Left ventricle myocardium inferior (tissue), 1 donor: ENCODE results near the gene CRK. TPM values are rescaled to one million over a fixed set of nuclear protein-coding genes. Genes with fewer than 3 reads are reported as not detected.

ENCODE experiments used
- DNase-seq: peaks from one replicate; pipeline ENCODE4 v3.0.0-alpha.2; 2020
- H3K27ac ChIP-seq: fragments of 200-600 bp; replicated peaks from 2 replicates; pipeline ENCODE4 v1.8.0; 2021
- H3K27me3 ChIP-seq: fragments of 200-600 bp; 2 replicates; pipeline ENCODE4 v1.8.0; 2021; ENCODE audit warnings: low read depth
- H3K36me3 ChIP-seq: fragments of 200-600 bp; 2 replicates; pipeline ENCODE4 v1.8.0; 2021
- H3K4me1 ChIP-seq: fragments of 200-600 bp; 2 replicates; pipeline ENCODE4 v1.8.0; 2021
- H3K4me3 ChIP-seq: fragments of 200-600 bp; 2 replicates; pipeline ENCODE4 v1.8.0; 2021; ENCODE audit warnings: mild to moderate bottlenecking, moderate library complexity
- H3K9me3 ChIP-seq: fragments of 200-600 bp; replicated peaks from 2 replicates; pipeline ENCODE4 v1.8.0; 2021
- intact Hi-C: fragments of 100-400 bp; cut with micrococcal nuclease; formaldehyde crosslinking; loops from one replicate; pipeline ENCODE4 v1.11.0; 2022
- long read RNA-seq: library from polyadenylated mRNA; unstranded; transcript quantifications from one replicate; pipeline ENCODE4 v2.0.0, GENCODE V29; 2021
- total RNA-seq: library from RNA; stranded (reverse); fragmentation: NEBNext Ultra II Directional; extraction: Animal tissue kit (Norgen Biotek cat#: 25700); gene quantifications from one replicate; pipeline ENCODE4 v1.2.1, GENCODE V29; 2021
- TF ChIP-seq, protein P1 (sequence below): fragments of 200-600 bp; IDR thresholded peaks from 2 replicates; pipeline ENCODE4 v1.8.0; 2021; ENCODE audit warnings: antibody characterized with exemption, mild to moderate bottlenecking, borderline replicate concordance
- donor health status: DM: no; HTN: yes; CAD: no; lungs with severe emphysema.

The CRK gene
- 37.5 TPM for total RNA-seq
- long read RNA-seq, transcript CRK-202 (3 exons, 3,675 nt) = minor isoform, 17 of 52 reads
- long read RNA-seq, transcript CRK-201 (3 exons, 3,880 nt) = major isoform, 24 of 52 reads
- long read RNA-seq, partial matches to known transcripts = 3 of 52 reads
- long read RNA-seq, other reads (novel, unspliced or antisense) = 8 of 52 reads

DNA sequence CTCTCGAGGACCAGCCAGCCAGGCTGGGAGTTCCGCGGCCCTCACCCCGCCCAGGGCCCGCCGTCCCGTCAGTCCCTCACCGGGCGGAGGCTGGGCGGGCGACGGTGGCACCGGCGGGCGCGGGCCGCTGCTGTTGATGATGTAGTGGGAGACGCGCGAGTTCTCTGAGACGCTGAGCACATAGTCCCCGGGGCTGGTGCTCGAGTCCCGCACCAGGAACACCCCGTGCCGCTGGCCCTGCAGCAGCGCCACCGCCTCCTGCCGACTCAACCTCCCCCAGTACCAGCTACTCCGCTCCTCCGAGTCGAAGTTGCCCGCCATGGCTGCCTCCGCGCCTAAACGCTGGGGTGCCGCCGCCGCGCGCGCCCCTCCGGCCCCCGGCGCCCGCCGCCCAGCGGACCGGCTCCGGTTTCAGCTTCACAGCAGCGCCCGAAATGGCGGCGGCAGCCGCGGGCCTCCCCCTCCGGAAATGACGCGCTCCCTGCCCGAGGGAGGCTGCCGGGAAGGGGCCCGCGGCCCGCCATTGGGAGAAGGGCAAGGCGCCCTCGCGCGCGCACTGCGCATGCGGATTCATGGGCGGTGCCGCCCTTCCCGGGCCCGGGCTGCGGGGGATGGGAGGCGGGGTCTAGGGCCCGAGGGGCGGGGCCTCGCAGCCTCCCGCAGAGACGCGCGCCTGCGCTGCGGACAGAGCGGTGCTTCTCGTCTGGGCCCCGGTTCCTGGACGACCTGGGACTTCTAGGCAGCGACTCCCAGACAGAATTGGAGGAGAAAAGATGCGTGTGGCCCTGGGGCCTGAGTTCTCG is at the start of gene CRK:
Gene CRK (minus strand): TSS at position 436 of the 803 bp plus-strand sequence. CDS start 115 bp downstream, at position 321.
- TF ChIP-seq, protein P1, sequence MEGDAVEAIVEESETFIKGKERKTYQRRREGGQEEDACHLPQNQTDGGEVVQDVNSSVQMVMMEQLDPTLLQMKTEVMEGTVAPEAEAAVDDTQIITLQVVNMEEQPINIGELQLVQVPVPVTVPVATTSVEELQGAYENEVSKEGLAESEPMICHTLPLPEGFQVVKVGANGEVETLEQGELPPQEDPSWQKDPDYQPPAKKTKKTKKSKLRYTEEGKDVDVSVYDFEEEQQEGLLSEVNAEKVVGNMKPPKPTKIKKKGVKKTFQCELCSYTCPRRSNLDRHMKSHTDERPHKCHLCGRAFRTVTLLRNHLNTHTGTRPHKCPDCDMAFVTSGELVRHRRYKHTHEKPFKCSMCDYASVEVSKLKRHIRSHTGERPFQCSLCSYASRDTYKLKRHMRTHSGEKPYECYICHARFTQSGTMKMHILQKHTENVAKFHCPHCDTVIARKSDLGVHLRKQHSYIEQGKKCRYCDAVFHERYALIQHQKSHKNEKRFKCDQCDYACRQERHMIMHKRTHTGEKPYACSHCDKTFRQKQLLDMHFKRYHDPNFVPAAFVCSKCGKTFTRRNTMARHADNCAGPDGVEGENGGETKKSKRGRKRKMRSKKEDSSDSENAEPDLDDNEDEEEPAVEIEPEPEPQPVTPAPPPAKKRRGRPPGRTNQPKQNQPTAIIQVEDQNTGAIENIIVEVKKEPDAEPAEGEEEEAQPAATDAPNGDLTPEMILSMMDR = no peak
- peak; percentile 96 for DNase-seq
- H3K36me3 ChIP-seq = peaks cover 7% of the 10 kb centered on the region
- H3K27me3 ChIP-seq = no peaks in the 10 kb centered on the region
- intact Hi-C loops = loop anchor here (10.0 kb wide), 1 partner anchor 59 kb away; the partner anchor contains the start of gene INPP5K
- H3K4me1 ChIP-seq = peaks cover 73% of the 10 kb centered on the region
- peak within 1 kb of the TSS; percentile 97 for H3K27ac ChIP-seq
- no peaks in the 10 kb centered on the region for H3K9me3 ChIP-seq
- peak within 1 kb of the TSS; percentile 99 for H3K4me3 ChIP-seq

DNA sequence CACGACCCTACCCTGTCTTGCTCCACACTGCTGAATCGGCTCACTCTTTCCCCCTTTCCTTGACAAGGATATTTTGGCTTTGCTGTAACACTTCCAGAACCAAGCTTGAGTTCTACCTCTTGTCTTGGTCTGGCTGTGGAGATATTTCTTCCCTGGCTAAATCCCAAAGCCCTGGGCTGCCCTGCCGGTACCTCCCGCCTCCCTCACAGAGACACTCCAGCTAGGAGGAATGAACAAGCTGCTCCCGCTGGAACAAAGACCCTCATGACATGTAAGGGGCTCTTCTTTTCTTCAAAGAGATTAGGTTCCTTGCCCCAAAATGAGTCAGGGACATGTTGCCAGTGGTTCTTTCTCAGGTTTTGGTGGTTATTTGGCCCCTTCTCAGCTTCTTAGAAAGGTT is 49.6 kb upstream of the CRK start:
- H3K27me3 ChIP-seq = no peaks in the 10 kb centered on the region
- peak overlapping the region; percentile 75 for H3K27ac ChIP-seq
- peaks cover 69% of the 10 kb centered on the region for H3K4me1 ChIP-seq
- H3K9me3 ChIP-seq = no peaks in the 10 kb centered on the region
- TF ChIP-seq, protein P1 = no peak
- H3K4me3 ChIP-seq = no peak overlapping the region
- peaks cover 49% of the 10 kb centered on the region for H3K36me3 ChIP-seq
- intact Hi-C loops = no loop called here
- no peak for DNase-seq

DNA sequence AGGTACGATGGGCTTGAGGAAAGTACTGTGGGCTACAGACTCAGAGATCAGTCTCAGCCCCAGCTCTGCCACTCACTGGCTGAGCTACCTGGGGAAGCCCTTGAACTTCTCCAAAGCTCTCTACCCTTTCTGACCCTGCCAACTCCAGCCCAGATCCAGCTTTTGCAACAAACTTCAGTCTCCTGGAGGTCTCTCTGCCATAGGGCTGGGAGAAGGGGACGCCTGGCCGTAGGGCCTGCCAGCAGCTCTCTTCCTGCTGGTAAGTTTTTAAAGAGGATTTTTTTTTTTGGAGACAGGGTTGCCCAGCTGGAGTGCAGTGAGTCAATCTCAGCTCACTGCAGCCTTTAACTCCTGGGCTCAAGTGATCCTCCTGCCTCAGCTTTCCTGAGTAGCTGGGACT is 48.8 kb upstream of the CRK start:
- Histone ChIP-seq H3K9me3 (no peaks in the 10 kb centered on the region), H3K4me3 (no peak overlapping the region), H3K27ac (peak overlapping the region; percentile 75), H3K4me1 (peaks cover 62% of the 10 kb centered on the region), H3K36me3 (peaks cover 49% of the 10 kb centered on the region), H3K27me3 (no peaks in the 10 kb centered on the region)
- no peak for DNase-seq
- intact Hi-C loops = no loop called here
- TF ChIP-seq, protein P1 = no peak

DNA sequence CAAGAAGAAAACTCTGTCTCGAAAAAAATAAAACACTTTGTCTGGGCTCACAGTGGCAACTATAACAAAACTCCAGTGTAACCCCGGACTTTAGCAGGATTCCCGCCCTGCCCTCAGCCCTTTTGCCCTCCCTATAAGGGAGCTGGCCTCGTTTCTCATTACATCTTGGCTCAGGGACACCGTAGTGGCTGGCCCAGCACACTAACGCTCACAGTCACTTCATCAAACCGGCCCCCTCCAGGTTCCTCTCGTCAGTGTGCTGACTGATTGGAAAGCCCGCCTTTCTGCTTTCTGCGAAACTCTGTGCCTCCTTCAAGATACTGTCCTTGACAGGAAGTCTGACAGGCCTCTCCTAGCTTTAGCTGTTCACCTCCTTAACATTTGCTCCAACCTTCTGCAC is 47.7 kb upstream of the CRK start:
- Histone ChIP-seq H3K9me3 (no peaks in the 10 kb centered on the region), H3K4me1 (peaks cover 60% of the 10 kb centered on the region), H3K4me3 (no peak overlapping the region), H3K36me3 (peaks cover 43% of the 10 kb centered on the region), H3K27me3 (no peaks in the 10 kb centered on the region), H3K27ac (peak overlapping the region; percentile 18)
- intact Hi-C loops = no loop called here
- TF ChIP-seq, protein P1 = no peak
- no peak for DNase-seq

DNA sequence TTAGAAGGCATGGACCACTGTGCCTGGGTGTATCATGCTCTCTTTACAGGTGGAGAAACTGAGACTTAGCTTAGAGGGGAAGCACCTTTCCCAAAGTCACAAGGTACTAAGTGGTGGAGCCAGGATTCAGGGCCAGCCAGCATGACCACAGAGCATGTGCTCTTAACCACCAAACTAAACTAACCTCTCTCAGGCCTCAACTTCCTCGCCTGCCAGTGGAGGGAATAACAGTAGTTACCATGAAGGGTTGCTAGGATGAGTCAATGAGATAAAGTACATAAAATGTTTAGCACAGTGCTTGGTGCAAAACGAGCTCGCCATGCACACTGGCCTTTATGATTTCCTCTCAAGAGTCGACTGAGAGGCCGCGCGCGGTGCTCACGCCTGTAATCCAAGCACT is 42.8 kb upstream of the CRK start:
- peak overlapping the region; percentile 16 for H3K27ac ChIP-seq

More for the DNA sequence above, 42.8 kb upstream of the CRK start:
- no peaks in the 10 kb centered on the region for H3K27me3 ChIP-seq
- H3K36me3 ChIP-seq = peaks cover 47% of the 10 kb centered on the region
- no peak overlapping the region for H3K4me3 ChIP-seq
- intact Hi-C loops = no loop called here
- no peaks in the 10 kb centered on the region for H3K9me3 ChIP-seq
- peaks cover 61% of the 10 kb centered on the region for H3K4me1 ChIP-seq
- TF ChIP-seq, protein P1 = no peak
- no peak for DNase-seq
